ENCODE measurements around the gene PLXNA4. TPM values are rescaled to one million over a fixed set of nuclear protein-coding genes. Genes with fewer than 3 reads are reported as not detected.
"Not testable (repeated sequence)": the region's sequence is repeated elsewhere in the genome, so short reads cannot be mapped to it uniquely, and the experiment has no call there.

Gene PLXNA4
- polyA plus RNA-seq, 4 donors = 13.1 to 14.7 (median 13.6) TPM

GRCh38 chr7:132193898-132194297 lies 382.4 kb downstream of the PLXNA4 start:
- no peak for DNase-seq (ENCODE audit: low read depth in 4 of 4, low spot score in 3 of 4)

GRCh38 chr7:132192809-132193208 lies 383.5 kb downstream of the PLXNA4 start:
- DNase-seq (ENCODE audit: low read depth in 4 of 4, low spot score in 3 of 4) = no peak

- DNase-seq (ENCODE audit: low read depth in 4 of 4, low spot score in 3 of 4) = no peak
Measured at GRCh38 chr7:132191418-132191817, 384.9 kb downstream of the PLXNA4 start.

- no peak for DNase-seq (ENCODE audit: low read depth in 4 of 4, low spot score in 3 of 4)
Measured at GRCh38 chr7:132190683-132191082, 385.6 kb downstream of the PLXNA4 start.

- no peak for DNase-seq (ENCODE audit: low read depth in 4 of 4, low spot score in 3 of 4)
Measured at GRCh38 chr7:132189881-132190280, 386.4 kb downstream of the PLXNA4 start.

GRCh38 chr7:132187869-132188789 lies 388.1 kb downstream of the PLXNA4 start:
- peak in 1 of 4 donors; percentile 8 for DNase-seq (ENCODE audit: low read depth in 4 of 4, low spot score in 3 of 4)

GRCh38 chr7:132187391-132187790 lies 388.9 kb downstream of the PLXNA4 start:
- no peak for DNase-seq (ENCODE audit: low read depth in 4 of 4, low spot score in 3 of 4)

GRCh38 chr7:132185150-132185549 lies 391.1 kb downstream of the PLXNA4 start:
- no peak for DNase-seq (ENCODE audit: low read depth in 4 of 4, low spot score in 3 of 4)

GRCh38 chr7:132183781-132184380 lies 392.4 kb downstream of the PLXNA4 start:
- DNase-seq (ENCODE audit: low read depth in 4 of 4, low spot score in 3 of 4) = no peak

GRCh38 chr7:132182992-132183391 lies 393.3 kb downstream of the PLXNA4 start:
- no peak for DNase-seq (ENCODE audit: low read depth in 4 of 4, low spot score in 3 of 4)

- no peak for DNase-seq (ENCODE audit: low read depth in 4 of 4, low spot score in 3 of 4)
Measured at GRCh38 chr7:132181946-132182685, 394.2 kb downstream of the PLXNA4 start.

GRCh38 chr7:132181371-132181770 lies 394.9 kb downstream of the PLXNA4 start:
- no peak for DNase-seq (ENCODE audit: low read depth in 4 of 4, low spot score in 3 of 4)

GRCh38 chr7:132180481-132180880 lies 395.8 kb downstream of the PLXNA4 start:
- no peak for DNase-seq (ENCODE audit: low read depth in 4 of 4, low spot score in 3 of 4)

- no peak for DNase-seq (ENCODE audit: low read depth in 4 of 4, low spot score in 3 of 4)
Measured at GRCh38 chr7:132179681-132180080, 396.6 kb downstream of the PLXNA4 start.

- DNase-seq (ENCODE audit: low read depth in 4 of 4, low spot score in 3 of 4) = no peak
Measured at GRCh38 chr7:132179080-132179430, 397.2 kb downstream of the PLXNA4 start.

GRCh38 chr7:132178402-132179079 lies 397.7 kb downstream of the PLXNA4 start:
- DNase-seq (ENCODE audit: low read depth in 4 of 4, low spot score in 3 of 4) = not testable (repeated sequence)

GRCh38 chr7:132177708-132178401 lies 398.4 kb downstream of the PLXNA4 start:
- DNase-seq (ENCODE audit: low read depth in 4 of 4, low spot score in 3 of 4) = no peak

GRCh38 chr7:132176719-132177118 lies 399.6 kb downstream of the PLXNA4 start:
- no peak for DNase-seq (ENCODE audit: low read depth in 4 of 4, low spot score in 3 of 4)

- DNase-seq (ENCODE audit: low read depth in 4 of 4, low spot score in 3 of 4) = no peak
Measured at GRCh38 chr7:132171130-132171576, 405.1 kb downstream of the PLXNA4 start.

GRCh38 chr7:132169730-132170129 lies 406.5 kb downstream of the PLXNA4 start:
- no peak for DNase-seq (ENCODE audit: low read depth in 4 of 4, low spot score in 3 of 4)

Measured in right renal pelvis (tissue), 4 donors.